Measurements from ENCODE around the gene DNAJC15. TPM values are rescaled to one million over a fixed set of nuclear protein-coding genes. Genes with fewer than 3 reads are reported as not detected.

The DNAJC15 gene
- total and polyA plus RNA-seq, 2 experiments from 2014 or later, result 1.0 to 5.2 TPM

DNA sequence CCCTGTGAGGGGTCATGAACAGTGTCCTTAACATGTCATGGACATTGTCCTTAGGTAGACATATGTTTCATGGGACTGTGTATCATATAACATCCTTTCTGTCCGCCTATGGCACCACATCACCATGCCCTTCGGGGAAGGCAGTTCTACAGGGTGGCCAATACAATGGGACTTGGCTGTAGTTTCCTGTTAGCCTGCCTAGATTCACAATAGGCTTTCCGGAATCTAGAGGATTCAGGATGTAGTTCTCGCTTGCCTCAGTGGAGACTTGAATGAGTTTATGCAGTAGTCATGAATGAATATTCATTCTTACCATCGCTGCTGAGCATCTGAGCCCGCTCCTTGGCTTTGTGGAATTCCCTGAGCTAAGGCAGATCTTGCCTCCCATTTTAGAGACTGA is 100.5 kb downstream of the DNAJC15 start:
- TF ChIP-seq CTCF (IDR thresholded peaks at IDR 0.05; ENCODE audit: low read depth, low read length), result no peak
- H3K36me3 ChIP-seq, result no peaks in the 10 kb centered on the region
- H3K4me3 ChIP-seq, result no peak overlapping the region
- peaks cover 27% of the 10 kb centered on the region for H3K4me1 ChIP-seq (ENCODE audit: low read depth)
- no peaks in the 10 kb centered on the region for H3K27me3 ChIP-seq
- H3K27ac ChIP-seq, result no peak overlapping the region
- H3K9me3 ChIP-seq (ENCODE audit: low read depth), result no peaks in the 10 kb centered on the region
- no peak for DNase-seq (ENCODE audit: low read depth in 1 of 2, low spot score in 1 of 2)

DNA sequence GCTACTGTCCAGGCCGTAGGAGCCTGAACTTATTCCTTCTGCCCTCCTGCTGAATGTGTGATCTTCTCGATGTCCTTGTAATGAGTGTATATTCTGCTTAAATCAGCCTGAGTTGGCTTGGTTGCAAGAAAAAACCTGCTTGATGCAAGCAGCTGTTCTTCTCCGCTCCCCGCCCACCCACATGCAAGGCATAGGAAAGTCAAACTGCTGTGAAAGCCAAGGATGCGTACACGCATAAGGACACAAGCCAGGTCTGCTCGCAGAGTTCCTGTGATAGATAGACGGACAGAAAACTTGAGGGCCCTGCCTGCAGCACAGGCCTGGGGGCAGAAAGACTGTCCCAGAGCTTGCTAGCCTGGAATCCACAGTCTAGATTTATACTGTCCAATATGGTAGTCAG is 101.1 kb downstream of the DNAJC15 start:
- H3K36me3 ChIP-seq, result no peaks in the 10 kb centered on the region
- H3K4me1 ChIP-seq (ENCODE audit: low read depth), result peaks cover 34% of the 10 kb centered on the region
- no peak overlapping the region for H3K27ac ChIP-seq
- H3K4me3 ChIP-seq, result no peak overlapping the region
- TF ChIP-seq CTCF (IDR thresholded peaks at IDR 0.05; ENCODE audit: low read depth, low read length), result no peak
- no peaks in the 10 kb centered on the region for H3K9me3 ChIP-seq (ENCODE audit: low read depth)
- H3K27me3 ChIP-seq, result no peaks in the 10 kb centered on the region
- no peak for DNase-seq (ENCODE audit: low read depth in 1 of 2, low spot score in 1 of 2)

DNA sequence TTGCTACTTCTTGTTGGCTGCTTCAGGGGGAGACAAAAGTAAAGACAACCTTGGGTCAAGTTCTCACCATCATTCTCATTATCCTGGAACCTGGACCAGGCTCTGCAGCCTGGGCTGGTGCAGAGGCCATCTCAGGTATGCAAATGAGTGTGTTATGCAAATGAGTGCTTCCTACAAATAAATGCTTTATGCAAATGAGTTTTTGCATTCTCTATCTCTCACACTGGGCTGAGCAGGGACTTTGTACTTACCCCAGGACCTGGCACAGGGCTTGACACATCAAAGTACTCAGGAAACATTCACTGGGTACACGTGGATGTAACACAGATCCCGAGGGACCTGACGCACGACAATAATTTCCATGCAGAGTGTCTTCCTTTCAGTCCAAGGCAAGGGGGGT is 103.0 kb downstream of the DNAJC15 start:
- H3K27me3 ChIP-seq, result no peaks in the 10 kb centered on the region
- H3K4me3 ChIP-seq, result no peak overlapping the region
- TF ChIP-seq CTCF (IDR thresholded peaks at IDR 0.05; ENCODE audit: low read depth, low read length), result no peak
- no peak overlapping the region for H3K27ac ChIP-seq
- no peaks in the 10 kb centered on the region for H3K36me3 ChIP-seq
- H3K9me3 ChIP-seq (ENCODE audit: low read depth), result no peaks in the 10 kb centered on the region
- DNase-seq (ENCODE audit: low read depth in 1 of 2, low spot score in 1 of 2), result no peak
- H3K4me1 ChIP-seq (ENCODE audit: low read depth), result peaks cover 48% of the 10 kb centered on the region

GRCh38 chr13:43127103-43127798 is 103.9 kb downstream of the DNAJC15 start:
- Histone ChIP-seq H3K9me3 (ENCODE audit: low read depth) (no peaks in the 10 kb centered on the region), H3K4me3 (no peak overlapping the region), H3K27ac (peak overlapping the region; percentile 71), H3K27me3 (no peaks in the 10 kb centered on the region), H3K36me3 (no peaks in the 10 kb centered on the region), H3K4me1 (ENCODE audit: low read depth) (peaks cover 48% of the 10 kb centered on the region)
- DNase-seq (ENCODE audit: low read depth in 1 of 2, low spot score in 1 of 2), result peak in 1 of 2 donors; percentile 33
- TF ChIP-seq CTCF (IDR thresholded peaks at IDR 0.05; ENCODE audit: low read depth, low read length), result no peak

DNA sequence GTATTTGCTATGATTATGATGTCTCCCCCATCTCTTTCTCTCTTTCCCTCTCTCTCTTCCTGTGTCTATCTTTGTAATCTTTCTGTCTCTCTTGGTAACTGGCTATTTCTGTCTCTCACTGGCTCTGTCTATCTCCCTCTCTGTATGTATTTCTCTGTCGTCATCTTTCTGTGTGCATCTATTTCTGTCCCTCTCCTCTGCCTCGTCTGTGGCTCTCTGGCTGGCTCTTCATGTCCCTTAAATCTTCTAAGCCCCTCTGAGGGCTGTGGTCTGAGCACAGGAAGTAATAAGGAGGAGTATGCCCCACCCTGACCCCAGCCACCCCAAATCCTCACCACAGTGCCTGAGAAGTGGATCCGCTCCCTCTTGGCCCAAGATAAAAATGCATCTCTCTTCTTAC is 104.4 kb downstream of the DNAJC15 start:
- TF ChIP-seq CTCF (IDR thresholded peaks at IDR 0.05; ENCODE audit: low read depth, low read length), result no peak
- peak overlapping the region; percentile 71 for H3K27ac ChIP-seq

More for the DNA sequence above, 104.4 kb downstream of the DNAJC15 start:
- no peaks in the 10 kb centered on the region for H3K27me3 ChIP-seq
- no peaks in the 10 kb centered on the region for H3K36me3 ChIP-seq
- no peak for DNase-seq (ENCODE audit: low read depth in 1 of 2, low spot score in 1 of 2)
- peaks cover 46% of the 10 kb centered on the region for H3K4me1 ChIP-seq (ENCODE audit: low read depth)
- H3K4me3 ChIP-seq, result no peak overlapping the region
- H3K9me3 ChIP-seq (ENCODE audit: low read depth), result no peaks in the 10 kb centered on the region

Data from cardiac muscle cell (in vitro differentiated cells and primary cell).